A673 (cell line): Measurements from ENCODE around the gene TCF7L2. TPM values are rescaled to one million over a fixed set of nuclear protein-coding genes. Genes with fewer than 3 reads are reported as not detected.

Experiments used
- BruUV-seq: library from RNA; stranded (reverse); fragments of 400-500 nt; replicated peaks from 2 replicates; lab custom pipeline; 2021; lab: Mats Ljungman, UMichigan
- CTCF ChIA-PET: fragments of 300-600 bp; sonication (Branson Sonifier 250); formaldehyde crosslinking; loops from one replicate; lab custom pipeline; 2022; ENCODE audit warnings: antibody characterized with exemption; lab: Charles Lee
- POLR2A ChIA-PET: fragments of 300-600 bp; sonication (Branson Sonifier 250); formaldehyde crosslinking; loops from one replicate; lab custom pipeline; 2022; ENCODE audit warnings: antibody characterized with exemption; ENCODE audit not compliant: low non-redundant PET; lab: Charles Lee
- DNase-seq: peaks from one replicate; pipeline ENCODE4 v3.0.0-alpha.2; 2015; ENCODE audit warnings: low spot score
- H3K27ac ChIP-seq: fragments of 200-600 bp; sonication (generic); 2 replicates; pipeline ENCODE4 v1.5.1; 2016; ENCODE audit warnings: mixed run types, low read depth, mild to moderate bottlenecking, mixed read lengths, antibody characterized with exemption, low read length; ENCODE audit not compliant: poor library complexity, severe bottlenecking
- H3K27me3 ChIP-seq: fragments of 200-600 bp; sonication (generic); replicated peaks from 2 replicates; pipeline ENCODE4 v1.6.1; 2017; ENCODE audit warnings: mixed run types, low read depth, mild to moderate bottlenecking, mixed read lengths, antibody characterized with exemption, low read length; ENCODE audit not compliant: insufficient read depth, poor library complexity
- H3K36me3 ChIP-seq: fragments of 200-600 bp; sonication (generic); 2 replicates; pipeline ENCODE4 v1.6.1; 2016; ENCODE audit warnings: mixed run types, mild to moderate bottlenecking, mixed read lengths, antibody characterized with exemption, low read length; ENCODE audit not compliant: insufficient read depth, poor library complexity, severe bottlenecking
- H3K4me1 ChIP-seq: fragments of 200-600 bp; sonication (generic); 2 replicates; pipeline ENCODE4 v1.6.1; 2017; ENCODE audit warnings: mixed run types, mild to moderate bottlenecking, mixed read lengths, antibody characterized with exemption, low read length; ENCODE audit not compliant: insufficient read depth, poor library complexity, severe bottlenecking
- H3K4me3 ChIP-seq: fragments of 200-600 bp; sonication (generic); 2 replicates; pipeline ENCODE4 v1.5.1; 2016; ENCODE audit warnings: low read depth, mixed run types, mild to moderate bottlenecking, mixed read lengths, low read length; ENCODE audit not compliant: poor library complexity, severe bottlenecking
- H3K9me3 ChIP-seq: fragments of 200-600 bp; sonication (generic); 2 replicates; pipeline ENCODE4 v1.6.1; 2016; ENCODE audit warnings: mixed run types, low read depth, mild to moderate bottlenecking, mixed read lengths, antibody characterized with exemption, low read length; ENCODE audit not compliant: poor library complexity, severe bottlenecking
- EZH2 ChIP-seq: fragments of 200-600 bp; sonication (generic); IDR thresholded peaks from 2 replicates; pipeline ENCODE4 v1.6.1; 2017; ENCODE audit warnings: borderline replicate concordance, low read depth, mild to moderate bottlenecking, mixed read lengths, antibody characterized with exemption, low read length; ENCODE audit not compliant: poor library complexity, severe bottlenecking
- intact Hi-C: fragments of 100-400 bp; cut with micrococcal nuclease; formaldehyde crosslinking; loops from one replicate; pipeline ENCODE4 v1.10.0; 2022; ENCODE audit not compliant: unreplicated experiment
- total RNA-seq: library from RNA; stranded (reverse); gene quantifications from 2 replicates; pipeline ENCODE4 v1.2.3, GENCODE V29; 2021
- TF ChIP-seq, protein P1 (sequence below): fragments of 300-800, 200-600 bp; sonication (generic); conservative IDR thresholded peaks from 2 replicates; pipeline ENCODE4 v1.5.1; 2017; ENCODE audit warnings: low read depth, mild to moderate bottlenecking, antibody characterized with exemption, low read length, moderate library complexity, mixed read lengths

TCF7L2 gene
- total RNA-seq, 1 experiment from 2014 or later: 16.8 TPM

DNA sequence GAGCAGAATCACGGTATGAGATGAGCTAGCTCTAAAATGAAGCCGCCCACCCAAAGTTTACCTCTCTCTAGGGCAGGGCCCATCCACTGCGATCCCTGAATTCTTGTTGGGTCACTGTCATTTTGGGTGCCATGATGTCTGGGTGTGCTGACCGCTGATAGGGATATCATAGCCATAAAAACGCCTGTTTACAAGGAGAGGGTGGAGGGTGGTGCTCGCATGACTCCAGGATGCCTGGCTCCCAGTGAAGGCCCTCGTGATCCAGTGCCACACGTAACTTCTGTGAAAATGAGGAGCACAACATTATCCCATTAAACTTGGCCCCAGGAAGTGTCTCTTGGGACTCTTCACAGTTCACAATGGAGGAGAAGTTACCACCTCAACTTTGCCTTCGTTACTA lies 139.5 kb downstream of the TCF7L2 start:
- Histone ChIP-seq H3K4me3 (no peak overlapping the region), H3K36me3 (no peaks in the 10 kb centered on the region), H3K9me3 (no peaks in the 10 kb centered on the region), H3K27me3 (no peaks in the 10 kb centered on the region), H3K4me1 (peaks cover 37% of the 10 kb centered on the region), H3K27ac (no peak overlapping the region)
- TF ChIP-seq EZH2: no peak
- TF ChIP-seq, protein P1, sequence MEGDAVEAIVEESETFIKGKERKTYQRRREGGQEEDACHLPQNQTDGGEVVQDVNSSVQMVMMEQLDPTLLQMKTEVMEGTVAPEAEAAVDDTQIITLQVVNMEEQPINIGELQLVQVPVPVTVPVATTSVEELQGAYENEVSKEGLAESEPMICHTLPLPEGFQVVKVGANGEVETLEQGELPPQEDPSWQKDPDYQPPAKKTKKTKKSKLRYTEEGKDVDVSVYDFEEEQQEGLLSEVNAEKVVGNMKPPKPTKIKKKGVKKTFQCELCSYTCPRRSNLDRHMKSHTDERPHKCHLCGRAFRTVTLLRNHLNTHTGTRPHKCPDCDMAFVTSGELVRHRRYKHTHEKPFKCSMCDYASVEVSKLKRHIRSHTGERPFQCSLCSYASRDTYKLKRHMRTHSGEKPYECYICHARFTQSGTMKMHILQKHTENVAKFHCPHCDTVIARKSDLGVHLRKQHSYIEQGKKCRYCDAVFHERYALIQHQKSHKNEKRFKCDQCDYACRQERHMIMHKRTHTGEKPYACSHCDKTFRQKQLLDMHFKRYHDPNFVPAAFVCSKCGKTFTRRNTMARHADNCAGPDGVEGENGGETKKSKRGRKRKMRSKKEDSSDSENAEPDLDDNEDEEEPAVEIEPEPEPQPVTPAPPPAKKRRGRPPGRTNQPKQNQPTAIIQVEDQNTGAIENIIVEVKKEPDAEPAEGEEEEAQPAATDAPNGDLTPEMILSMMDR: no peak
- ChIA-PET CTCF (no interaction called here), POLR2A (no interaction called here)
- intact Hi-C loops: no loop called here
- DNase-seq: no peak
- no TSS peak for BruUV-seq

DNA sequence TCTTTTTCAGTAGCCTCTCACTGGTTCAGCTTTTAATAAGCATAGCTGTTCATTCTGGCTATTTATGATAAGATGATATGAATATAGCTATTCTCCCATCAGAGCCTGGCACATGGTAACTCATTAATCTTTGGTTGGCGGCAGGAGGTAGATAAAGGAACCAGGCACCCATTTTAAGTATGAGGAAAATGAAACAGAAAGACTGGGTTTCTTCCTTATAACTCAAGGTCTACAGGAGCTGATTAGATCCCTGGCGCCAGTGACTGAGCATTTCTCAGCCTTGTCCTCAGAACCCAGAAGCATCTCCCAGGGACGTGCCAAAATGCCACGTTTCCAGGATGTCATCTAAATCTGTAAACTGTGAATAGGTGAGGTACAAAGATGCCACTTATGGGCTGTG lies 141.9 kb downstream of the TCF7L2 start:
- Histone ChIP-seq H3K27me3 (no peaks in the 10 kb centered on the region), H3K9me3 (no peaks in the 10 kb centered on the region), H3K4me3 (no peak overlapping the region), H3K27ac (no peak overlapping the region), H3K4me1 (peaks cover 41% of the 10 kb centered on the region), H3K36me3 (no peaks in the 10 kb centered on the region)
- ChIA-PET POLR2A (no interaction called here), CTCF (no interaction called here)
- BruUV-seq: no TSS peak
- no peak for DNase-seq
- TF ChIP-seq, protein P1: no peak
- no peak for TF ChIP-seq EZH2
- intact Hi-C loops: loop anchor here (10.0 kb wide), 1 partner anchor 717 kb away; the partner anchor contains the start of gene ACSL5

DNA sequence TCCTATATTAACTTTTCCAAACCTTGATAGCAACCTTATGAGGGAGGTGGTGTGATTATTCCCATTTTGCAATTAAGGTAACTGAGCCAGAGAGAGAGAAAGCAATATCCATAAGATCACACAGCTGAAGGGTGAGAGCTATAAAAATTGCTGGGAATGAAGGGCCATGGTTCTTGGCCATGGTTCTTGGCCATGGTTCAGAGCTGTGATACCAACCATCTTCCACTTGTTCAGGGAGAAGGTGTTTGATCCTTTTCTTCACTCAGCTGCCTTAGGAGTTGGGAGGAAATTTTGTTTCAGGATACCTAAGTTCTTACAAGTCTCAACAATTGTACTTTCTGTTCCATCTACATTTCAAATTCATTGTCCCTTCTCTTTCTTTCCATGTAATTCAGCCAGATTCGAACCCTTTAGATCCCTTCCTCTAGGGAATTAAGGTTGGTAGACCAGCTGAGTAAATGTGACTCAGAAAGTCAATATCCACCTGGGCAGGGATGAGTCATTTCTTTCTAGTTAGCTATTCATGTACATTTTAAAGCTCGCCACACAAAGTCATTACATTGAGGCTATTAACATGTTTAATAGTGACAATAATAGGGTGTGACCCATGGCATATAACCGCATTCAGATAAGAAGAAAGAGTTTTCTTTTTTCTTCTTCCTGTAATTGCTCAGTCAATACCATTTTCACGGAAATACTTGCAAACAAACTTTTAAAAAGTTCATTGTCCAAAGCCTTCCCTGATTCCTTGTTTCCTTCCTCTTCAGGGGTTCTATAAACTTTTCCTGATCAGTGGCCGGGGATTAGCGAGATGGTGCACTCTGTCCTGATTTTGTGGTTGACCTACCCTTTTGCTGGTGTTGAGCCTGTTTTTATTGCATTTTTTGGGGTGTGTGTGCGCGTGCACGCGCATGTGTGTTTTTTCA lies 143.4 kb downstream of the TCF7L2 start:
- BruUV-seq: no TSS peak
- intact Hi-C loops: loop anchor here (10.0 kb wide), 1 partner anchor 719 kb away; the partner anchor contains the start of gene ACSL5
- Histone ChIP-seq H3K36me3 (no peaks in the 10 kb centered on the region), H3K4me3 (no peak overlapping the region), H3K9me3 (no peaks in the 10 kb centered on the region), H3K4me1 (peaks cover 36% of the 10 kb centered on the region), H3K27me3 (no peaks in the 10 kb centered on the region), H3K27ac (no peak overlapping the region)
- CTCF ChIA-PET: no interaction called here
- POLR2A ChIA-PET: interaction anchor here (0.5 kb wide), 1 partner anchor 954 kb away, joined by 8 read pairs; no protein-coding TSS in a partner anchor
- no peak for TF ChIP-seq EZH2
- TF ChIP-seq, protein P1: no peak
- DNase-seq: peak; percentile 42
